Skeletal muscle satellite cell (primary cell): ENCODE data around the gene CCDC30.
A peak's percentile ranks its signal among the peaks of the same experiment; 100 is the strongest.

Source experiments
- H3K27me3 ChIP-seq: 2 replicates; pipeline ENCODE4 v1.7.0; 2013; ENCODE audit warnings: low read length; ENCODE audit not compliant: control insufficient read depth, insufficient read depth
- H3K36me3 ChIP-seq: 2 replicates; pipeline ENCODE4 v1.7.0; 2013; ENCODE audit warnings: mild to moderate bottlenecking, control low read depth, low read length; ENCODE audit not compliant: insufficient read depth
- H3K4me1 ChIP-seq: 2 replicates; pipeline ENCODE4 v1.7.0; 2013; ENCODE audit warnings: low read length; ENCODE audit not compliant: control insufficient read depth, insufficient read depth
- H3K4me2 ChIP-seq: 2 replicates; pipeline ENCODE4 v1.7.0; 2013; ENCODE audit warnings: mild to moderate bottlenecking, low read length
- H3K4me3 ChIP-seq: 2 replicates; pipeline ENCODE4 v1.7.0; 2013; ENCODE audit warnings: low read length
- H3K9ac ChIP-seq: 2 replicates; pipeline ENCODE4 v1.7.0; 2013; ENCODE audit warnings: mild to moderate bottlenecking, low read depth, low read length, moderate library complexity
- H3K9me3 ChIP-seq: replicated peaks from 2 replicates; pipeline ENCODE4 v1.7.0; 2013; ENCODE audit warnings: mild to moderate bottlenecking, control low read depth, low read length

CCDC30 gene

DNA sequence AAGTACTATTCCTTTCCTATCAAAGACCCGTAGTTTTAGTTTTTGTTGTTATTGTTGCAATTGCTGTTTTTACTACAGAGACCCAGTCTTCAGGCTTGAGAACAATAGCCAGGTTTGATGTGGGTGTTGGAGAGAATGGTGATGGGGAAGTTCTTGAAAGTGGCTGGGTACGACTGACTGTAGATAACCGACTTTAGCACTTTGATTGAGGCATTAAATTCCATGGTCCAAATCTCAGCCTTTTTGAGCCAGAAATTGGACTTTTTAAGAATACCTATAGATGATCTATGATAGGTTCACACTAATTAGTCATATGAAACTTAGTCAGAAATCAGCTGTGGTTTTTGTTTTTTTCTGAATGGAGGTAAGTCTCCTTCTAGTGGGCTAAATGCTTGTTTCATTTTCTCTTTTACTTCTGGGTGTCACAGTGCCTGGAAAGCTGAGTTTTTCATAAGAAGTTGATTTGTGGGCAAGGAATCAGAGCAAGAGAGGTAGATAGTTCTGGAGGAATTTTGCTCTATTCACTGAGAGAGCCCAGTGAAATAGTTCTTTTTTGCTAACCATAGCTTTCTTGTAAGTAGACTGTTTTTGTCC lies 197.9 kb downstream of the CCDC30 start:
- Histone ChIP-seq H3K4me2 (no peak overlapping the region), H3K9me3 (no peaks in the 10 kb centered on the region), H3K9ac (no peak overlapping the region), H3K4me1 (peaks cover 11% of the 10 kb centered on the region), H3K27me3 (no peaks in the 10 kb centered on the region), H3K4me3 (no peak overlapping the region), H3K36me3 (peaks cover 18% of the 10 kb centered on the region)

DNA sequence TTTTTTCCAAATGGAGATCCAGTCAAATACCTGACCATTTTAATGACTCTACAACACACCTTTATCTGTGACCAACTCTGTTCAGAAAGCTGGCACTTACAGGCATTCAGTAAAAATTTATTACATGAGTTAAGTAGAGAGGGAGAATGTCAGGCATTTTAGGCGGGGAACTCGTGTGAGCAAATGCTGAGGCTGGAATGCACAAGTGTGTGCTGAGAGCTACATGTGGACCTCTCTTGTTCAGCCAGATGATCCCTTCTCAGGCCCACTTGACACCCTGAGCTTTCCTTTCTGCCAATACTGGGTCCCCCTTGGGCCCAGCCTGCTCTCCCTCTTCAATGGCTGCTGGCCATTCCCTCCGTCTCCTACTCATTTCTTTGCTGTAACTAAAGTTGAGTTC lies 206.8 kb downstream of the CCDC30 start:
- Histone ChIP-seq H3K4me3 (no peak overlapping the region), H3K4me2 (no peak overlapping the region), H3K9me3 (no peaks in the 10 kb centered on the region), H3K36me3 (peaks cover 46% of the 10 kb centered on the region), H3K4me1 (no peaks in the 10 kb centered on the region), H3K27me3 (no peaks in the 10 kb centered on the region), H3K9ac (no peak overlapping the region)

DNA sequence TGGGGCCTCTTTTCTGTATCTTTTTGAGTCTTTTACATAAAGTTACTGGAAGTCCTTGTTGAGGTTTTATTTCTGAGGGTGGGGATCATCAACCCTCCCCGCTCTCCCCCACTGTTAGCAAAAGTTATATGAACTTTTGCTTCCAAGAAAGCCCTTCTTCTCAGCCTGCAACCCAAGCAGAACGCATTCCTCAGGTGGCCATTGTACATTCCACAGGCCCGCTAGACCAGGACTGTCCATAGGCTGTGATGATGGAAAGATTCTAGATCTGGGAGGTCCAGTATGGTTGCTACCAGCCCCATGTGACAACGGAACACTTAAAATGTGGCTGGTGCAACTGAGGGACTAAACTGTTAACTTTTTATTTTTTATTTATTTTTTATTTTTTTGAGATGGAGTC lies 207.3 kb downstream of the CCDC30 start:
- Histone ChIP-seq H3K4me3 (no peak overlapping the region), H3K9me3 (no peaks in the 10 kb centered on the region), H3K36me3 (peaks cover 48% of the 10 kb centered on the region), H3K27me3 (no peaks in the 10 kb centered on the region), H3K4me2 (no peak overlapping the region), H3K9ac (no peak overlapping the region), H3K4me1 (no peaks in the 10 kb centered on the region)

DNA sequence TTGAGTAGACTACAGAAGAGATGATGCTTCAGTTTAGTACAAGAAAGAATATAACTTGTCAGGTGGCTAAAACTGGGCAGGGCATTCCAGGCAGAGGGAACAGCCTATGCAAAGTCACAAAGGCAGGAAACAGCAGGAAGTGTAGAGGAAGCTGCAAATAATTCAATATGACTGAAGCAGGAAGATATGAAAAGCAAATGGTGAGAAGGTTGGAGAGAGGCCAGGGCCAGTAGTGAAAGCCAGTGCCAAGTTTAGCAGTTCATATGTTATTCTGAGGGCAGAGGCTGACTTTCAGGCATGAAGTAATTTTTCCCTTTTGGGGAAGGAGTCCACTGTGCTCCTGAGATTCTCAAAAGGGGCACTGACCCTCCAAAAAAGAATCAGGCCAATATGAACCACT lies 211.1 kb downstream of the CCDC30 start:
- Histone ChIP-seq H3K4me1 (no peaks in the 10 kb centered on the region), H3K36me3 (peaks cover 26% of the 10 kb centered on the region), H3K4me2 (no peak overlapping the region), H3K9ac (no peak overlapping the region), H3K9me3 (no peaks in the 10 kb centered on the region), H3K27me3 (no peaks in the 10 kb centered on the region), H3K4me3 (no peak overlapping the region)

DNA sequence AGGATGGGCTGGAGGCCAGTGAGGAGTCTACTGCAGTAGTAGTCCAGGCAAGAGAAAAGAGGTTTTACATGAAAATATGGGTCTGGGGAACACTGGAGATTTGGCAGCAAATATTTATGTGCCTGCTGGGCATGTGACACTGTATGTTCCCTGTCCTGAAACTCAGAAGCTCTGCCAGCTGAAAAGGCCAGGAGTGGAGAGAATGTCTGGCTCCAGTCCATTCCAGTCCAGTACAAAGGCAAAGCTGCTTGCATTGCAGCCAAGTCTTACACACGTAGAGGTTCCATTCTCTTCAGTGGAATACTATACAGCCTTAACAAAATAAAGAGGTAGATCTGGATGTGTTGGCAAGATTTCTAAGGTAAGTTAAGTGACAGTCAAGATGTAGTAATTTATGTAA lies 211.6 kb downstream of the CCDC30 start:
- Histone ChIP-seq H3K27me3 (no peaks in the 10 kb centered on the region), H3K36me3 (peaks cover 26% of the 10 kb centered on the region), H3K9me3 (no peaks in the 10 kb centered on the region), H3K4me2 (no peak overlapping the region), H3K4me1 (peaks cover 3% of the 10 kb centered on the region), H3K9ac (no peak overlapping the region), H3K4me3 (no peak overlapping the region)

DNA sequence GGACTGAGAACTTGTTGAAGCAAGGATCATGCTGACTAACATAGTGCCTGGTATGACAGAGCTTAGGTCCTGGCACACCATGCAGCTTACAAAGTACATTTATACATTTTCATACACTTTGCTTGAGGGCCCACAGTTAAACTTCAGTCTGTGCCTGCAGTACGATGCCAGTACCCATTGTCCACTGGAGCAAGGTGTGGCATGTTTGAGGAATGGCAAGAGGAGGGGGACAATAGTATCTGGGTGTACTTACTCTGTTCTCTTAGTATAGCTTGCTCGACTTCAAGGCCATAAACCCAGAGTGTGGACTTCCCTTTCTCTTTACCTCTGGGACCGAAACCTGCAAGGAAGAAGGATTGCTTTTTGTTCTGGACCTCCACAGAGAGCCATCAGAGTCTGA lies 212.4 kb downstream of the CCDC30 start:
- H3K9ac ChIP-seq: no peak overlapping the region
- no peak overlapping the region for H3K4me3 ChIP-seq
- no peak overlapping the region for H3K4me2 ChIP-seq
- no peaks in the 10 kb centered on the region for H3K9me3 ChIP-seq
- no peaks in the 10 kb centered on the region for H3K27me3 ChIP-seq
- peaks cover 19% of the 10 kb centered on the region for H3K36me3 ChIP-seq
- peaks cover 7% of the 10 kb centered on the region for H3K4me1 ChIP-seq

DNA sequence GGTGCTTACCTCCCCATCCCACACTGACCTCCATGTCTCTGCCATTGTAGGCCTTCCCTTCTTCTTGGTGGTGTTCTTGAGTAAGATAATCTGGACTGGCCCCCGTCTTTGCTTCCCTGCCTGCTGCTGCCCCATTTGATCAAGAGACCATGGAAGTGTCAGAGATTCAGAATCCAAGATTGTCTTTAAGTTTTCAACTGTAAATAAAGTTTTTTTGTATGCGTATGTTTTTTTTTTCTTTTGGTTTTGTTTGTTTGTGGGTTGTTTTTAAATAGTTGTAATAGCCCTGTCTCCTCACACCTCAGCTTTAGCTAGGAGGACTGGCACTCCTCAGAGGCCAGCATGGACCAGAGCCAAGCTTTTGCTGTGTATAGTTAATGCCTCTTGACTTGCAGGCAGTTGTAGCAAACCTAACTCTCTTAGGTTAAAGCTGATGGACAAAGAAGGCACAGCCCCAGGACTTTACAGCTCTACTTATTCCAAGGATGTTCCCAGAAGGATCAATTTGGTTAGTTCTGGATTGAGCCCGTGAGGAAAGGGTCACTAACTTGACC lies 213.5 kb downstream of the CCDC30 start:
- Histone ChIP-seq H3K4me3 (no peak overlapping the region), H3K4me2 (no peak overlapping the region), H3K4me1 (peaks cover 13% of the 10 kb centered on the region), H3K36me3 (peaks cover 18% of the 10 kb centered on the region), H3K9me3 (no peaks in the 10 kb centered on the region), H3K9ac (no peak overlapping the region), H3K27me3 (no peaks in the 10 kb centered on the region)

DNA sequence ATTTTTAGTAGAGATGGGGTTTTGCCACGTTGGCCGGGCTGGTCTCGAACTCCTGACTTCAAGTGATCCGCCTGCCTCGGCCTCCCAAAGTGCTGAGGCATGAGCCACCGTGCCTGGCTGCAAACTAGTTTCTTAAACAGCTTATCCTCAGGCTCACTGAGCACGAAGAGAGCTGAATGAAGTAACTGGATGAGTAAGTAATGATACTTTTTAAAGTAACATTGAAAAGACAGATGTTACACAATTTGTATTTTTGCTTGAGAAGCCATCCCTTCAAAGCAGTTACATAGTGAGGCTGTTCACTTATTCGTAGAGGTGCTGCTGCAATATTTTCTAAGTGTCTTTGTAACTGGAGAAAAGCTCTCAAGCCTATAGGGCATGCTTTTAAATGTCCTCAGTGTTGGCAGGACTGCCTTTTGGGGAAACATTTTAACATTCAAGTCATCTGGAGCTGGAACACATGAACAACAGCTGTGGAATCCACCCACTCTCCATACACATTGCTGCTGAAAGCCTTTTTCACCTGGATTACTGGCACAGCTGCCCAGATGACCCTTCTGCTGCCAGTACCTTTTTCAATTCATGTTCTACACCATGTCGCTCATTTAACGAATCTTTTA lies 216.4 kb downstream of the CCDC30 start:
- H3K27me3 ChIP-seq: no peaks in the 10 kb centered on the region
- peak overlapping the region; percentile 5 for H3K4me2 ChIP-seq
- H3K9me3 ChIP-seq: no peaks in the 10 kb centered on the region
- peaks cover 23% of the 10 kb centered on the region for H3K36me3 ChIP-seq
- peaks cover 20% of the 10 kb centered on the region for H3K4me1 ChIP-seq
- H3K4me3 ChIP-seq: no peak overlapping the region
- no peak overlapping the region for H3K9ac ChIP-seq

DNA sequence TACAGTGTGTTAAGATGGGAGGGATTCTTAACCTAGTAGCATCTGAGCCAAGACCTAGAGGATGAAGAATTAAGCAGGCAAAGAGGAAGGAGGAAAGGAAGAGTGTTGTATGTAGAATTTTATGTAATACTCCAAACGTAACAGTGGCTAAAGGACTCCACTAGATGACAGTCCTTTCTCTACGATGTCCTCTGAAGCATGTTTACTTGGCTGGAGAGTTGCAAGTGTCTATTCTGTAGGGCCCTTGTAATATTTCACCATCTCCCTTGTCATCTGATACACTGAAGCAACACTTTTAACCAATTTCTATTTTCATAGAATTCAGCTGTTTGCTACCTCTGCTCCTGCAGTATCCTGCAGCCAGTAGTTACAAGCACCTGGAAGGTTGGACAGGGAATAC lies 217.0 kb downstream of the CCDC30 start:
- no peaks in the 10 kb centered on the region for H3K9me3 ChIP-seq
- H3K4me3 ChIP-seq: no peak overlapping the region
- H3K27me3 ChIP-seq: no peaks in the 10 kb centered on the region

DNA sequence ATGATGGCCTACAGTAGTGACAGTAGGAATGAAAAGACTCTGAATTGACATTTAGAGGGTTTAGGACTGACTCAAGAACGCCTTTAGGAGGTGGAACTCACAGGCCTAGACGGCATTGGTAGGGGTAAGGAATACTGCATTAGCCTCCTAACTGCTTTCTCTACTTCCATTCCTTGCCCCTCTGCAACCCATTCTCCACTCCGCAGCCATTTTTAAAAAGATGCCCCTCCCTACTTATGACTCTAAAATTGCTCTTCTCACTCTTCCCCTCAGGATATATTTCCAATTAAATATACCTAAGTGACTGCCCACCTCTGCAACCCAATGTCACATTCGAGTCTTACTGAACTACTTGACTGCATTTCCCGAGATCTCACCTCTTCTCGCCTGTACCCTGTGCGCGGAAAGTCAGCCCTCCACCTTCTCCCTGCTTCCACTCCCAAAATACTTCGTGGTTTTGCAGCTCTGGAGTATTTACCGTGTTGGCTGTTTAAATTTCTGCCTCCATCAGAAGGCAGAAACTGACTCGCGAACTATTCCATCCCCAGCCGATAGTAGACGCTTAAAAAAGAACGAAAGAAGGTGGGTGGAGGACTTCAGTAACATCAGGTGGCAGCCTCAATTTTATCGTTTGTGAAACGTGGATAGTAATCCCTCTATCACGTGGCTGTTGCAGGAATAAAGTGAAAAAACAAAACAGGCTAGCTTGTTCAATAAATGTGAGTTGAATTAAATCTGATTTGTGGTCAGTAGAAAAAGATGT lies 218.0 kb downstream of the CCDC30 start:
- Histone ChIP-seq H3K9me3 (no peaks in the 10 kb centered on the region), H3K27me3 (no peaks in the 10 kb centered on the region), H3K9ac (peak overlapping the region; percentile 95), H3K4me3 (peak overlapping the region; percentile 91), H3K36me3 (peaks cover 29% of the 10 kb centered on the region), H3K4me1 (peaks cover 34% of the 10 kb centered on the region), H3K4me2 (peak overlapping the region; percentile 91)

More for the DNA sequence above, 217.0 kb downstream of the CCDC30 start:
- no peak overlapping the region for H3K9ac ChIP-seq
- peak overlapping the region; percentile 5 for H3K4me2 ChIP-seq
- peaks cover 25% of the 10 kb centered on the region for H3K36me3 ChIP-seq
- H3K4me1 ChIP-seq: peaks cover 24% of the 10 kb centered on the region

DNA sequence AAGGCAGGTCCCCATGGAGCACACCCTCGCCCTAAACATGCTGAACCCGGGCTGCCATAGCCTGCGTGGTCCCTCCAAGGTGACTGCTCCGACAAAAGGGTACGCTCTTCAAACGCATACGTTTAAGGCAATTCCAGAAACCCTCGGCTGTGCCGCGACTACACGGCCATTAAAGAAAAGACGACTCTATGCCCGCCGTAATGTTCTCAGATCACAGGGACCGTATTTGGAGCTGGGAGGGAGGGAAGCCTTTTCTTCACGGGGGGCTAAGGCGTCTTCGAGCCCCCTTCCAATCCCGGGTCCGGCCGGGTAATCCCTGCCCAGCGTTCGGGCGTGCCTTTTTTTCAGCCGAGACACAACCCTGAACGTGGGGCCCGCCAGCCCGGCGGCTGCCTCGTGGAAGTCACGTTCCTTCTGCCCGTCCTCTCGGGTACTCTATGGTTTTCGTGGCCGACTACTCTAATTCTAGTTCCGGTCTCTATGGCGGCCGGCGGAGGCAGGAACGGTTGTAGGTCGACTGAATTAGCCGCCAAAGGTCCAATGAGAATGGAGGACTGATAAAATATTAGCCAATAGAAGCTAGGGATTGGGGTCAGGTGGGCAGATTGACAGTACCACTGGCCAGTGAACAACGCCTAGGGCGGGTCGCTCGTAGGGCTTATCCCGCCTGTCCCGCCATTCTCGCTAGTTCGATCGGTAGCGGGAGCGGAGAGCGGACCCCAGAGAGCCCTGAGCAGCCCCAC lies 218.8 kb downstream of the CCDC30 start, which contains the start of gene YBX1:
YBX1 (plus strand) TSS at position 678 of the 743 bp plus-strand sequence. CDS start 148 bp downstream, outside the sequence.
- peak within 1 kb of the TSS; percentile 95 for H3K9ac ChIP-seq
- peak within 1 kb of the TSS; percentile 91 for H3K4me2 ChIP-seq
- H3K36me3 ChIP-seq: peaks cover 34% of the 10 kb centered on the region
- H3K4me1 ChIP-seq: peaks cover 43% of the 10 kb centered on the region
- no peaks in the 10 kb centered on the region for H3K27me3 ChIP-seq
- peak within 1 kb of the TSS; percentile 91 for H3K4me3 ChIP-seq
- H3K9me3 ChIP-seq: no peaks in the 10 kb centered on the region
